GM21825 (cell line): ENCODE data around the gene TCF7L2.
"Not testable (repeated sequence)": the region's sequence is repeated elsewhere in the genome, so short reads cannot be mapped to it uniquely, and the experiment has no call there.

Experiments used
- ATAC-seq: cut with Tn5 transposase; IDR thresholded peaks from one replicate; pipeline ENCODE4 v1.9.1; 2021; ENCODE audit warnings: mild to moderate bottlenecking, moderate library complexity; ENCODE audit not compliant: unreplicated experiment

Gene TCF7L2

GRCh38 chr10:113061557-113061956 lies 111.5 kb downstream of the TCF7L2 start:
- ATAC-seq: no peak

GRCh38 chr10:113063043-113063967 lies 113.3 kb downstream of the TCF7L2 start:
- no peak for ATAC-seq

GRCh38 chr10:113064039-113064438 lies 114.0 kb downstream of the TCF7L2 start:
- ATAC-seq: no peak

- not testable (repeated sequence) for ATAC-seq
Observed at GRCh38 chr10:113066120-113066519, 116.1 kb downstream of the TCF7L2 start.

DNA sequence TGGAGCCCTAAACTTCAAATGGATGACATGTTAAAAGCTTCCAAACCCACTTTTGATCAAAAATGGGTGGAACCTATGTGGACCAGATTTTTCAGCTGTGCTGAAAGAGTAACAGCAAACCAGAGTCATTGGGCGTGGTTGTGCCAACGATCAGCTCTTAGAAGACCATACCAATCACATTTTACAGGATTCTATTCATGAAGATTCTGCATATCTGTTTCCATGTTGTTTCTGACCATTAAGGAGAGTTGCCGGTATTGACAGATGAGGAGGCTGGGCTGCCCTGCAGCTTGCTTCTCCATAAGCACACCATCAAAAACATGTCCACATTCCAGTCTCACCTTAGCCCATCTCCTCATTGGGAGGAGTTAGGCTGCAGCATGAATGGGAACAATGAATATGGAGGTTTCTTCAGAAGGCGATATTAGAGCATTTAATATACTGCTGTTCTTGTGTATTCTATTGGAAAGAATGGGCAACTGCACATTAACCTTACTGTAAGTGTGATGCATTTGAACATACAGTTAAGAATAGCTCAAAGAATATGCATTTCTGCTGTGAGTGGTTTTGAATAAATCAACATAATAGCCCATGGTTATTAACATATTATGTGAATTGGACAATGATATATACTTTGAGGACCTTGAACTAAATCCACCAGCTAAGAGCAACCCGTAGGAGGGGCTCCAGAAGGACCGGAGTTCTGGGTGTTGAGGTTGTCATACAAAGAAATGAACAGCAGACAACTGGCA lies 116.7 kb downstream of the TCF7L2 start:
- no peak for ATAC-seq

- no peak for ATAC-seq
Observed at GRCh38 chr10:113067501-113067900, 117.5 kb downstream of the TCF7L2 start.

GRCh38 chr10:113068178-113068890 lies 118.3 kb downstream of the TCF7L2 start:
- no peak for ATAC-seq

DNA sequence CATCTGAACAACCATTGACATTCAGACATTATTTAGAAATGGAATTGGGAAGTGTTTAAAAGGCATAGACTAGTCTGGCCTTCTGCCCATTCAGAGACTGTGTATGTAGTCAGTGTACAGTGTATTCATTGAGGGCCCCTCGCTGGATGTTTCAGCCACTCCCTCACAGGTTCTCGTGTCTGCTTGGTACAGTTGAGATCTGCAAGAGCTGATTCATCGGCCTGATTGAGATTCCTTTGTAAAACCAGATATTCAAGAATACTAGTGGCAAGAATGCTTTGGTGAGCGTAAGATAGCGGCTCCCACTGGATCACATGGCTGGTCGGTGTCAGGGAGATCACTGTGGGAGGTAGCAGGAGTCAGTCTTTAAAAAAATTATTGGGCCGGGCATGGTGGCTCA lies 119.5 kb downstream of the TCF7L2 start:
- no peak for ATAC-seq

- no peak for ATAC-seq
Observed at GRCh38 chr10:113071446-113071845, 121.4 kb downstream of the TCF7L2 start.

DNA sequence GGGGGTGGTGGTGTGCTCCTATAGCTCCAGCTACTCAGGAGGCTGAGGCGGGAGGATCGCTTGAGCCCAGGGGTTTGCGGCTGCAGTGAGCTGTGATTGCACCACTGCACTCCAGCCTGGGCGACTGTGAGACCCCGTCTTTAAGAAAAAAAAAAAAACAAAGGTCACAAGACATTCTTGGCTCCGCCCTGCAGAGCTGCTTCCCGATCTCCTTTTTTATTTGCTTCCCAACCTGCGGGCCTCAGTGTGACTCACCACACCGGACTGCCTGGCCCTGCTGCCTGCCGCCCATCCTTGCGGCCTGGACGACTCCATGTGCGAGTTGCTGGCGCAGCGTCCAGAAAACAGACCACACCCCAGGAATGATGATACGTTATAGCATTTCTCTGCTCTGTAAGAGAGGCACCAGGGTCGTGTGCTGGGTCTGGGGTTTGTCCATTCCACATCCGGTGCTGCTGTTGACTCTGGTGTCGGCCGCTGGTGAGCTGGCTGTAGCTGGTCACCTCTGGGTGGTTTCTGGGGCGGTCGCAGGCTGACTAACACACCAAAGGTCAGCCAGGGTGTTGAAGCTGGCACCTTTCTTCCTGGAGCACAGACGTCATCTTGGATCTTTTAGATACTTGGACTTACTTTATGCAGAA lies 123.6 kb downstream of the TCF7L2 start:
- ATAC-seq: no peak

DNA sequence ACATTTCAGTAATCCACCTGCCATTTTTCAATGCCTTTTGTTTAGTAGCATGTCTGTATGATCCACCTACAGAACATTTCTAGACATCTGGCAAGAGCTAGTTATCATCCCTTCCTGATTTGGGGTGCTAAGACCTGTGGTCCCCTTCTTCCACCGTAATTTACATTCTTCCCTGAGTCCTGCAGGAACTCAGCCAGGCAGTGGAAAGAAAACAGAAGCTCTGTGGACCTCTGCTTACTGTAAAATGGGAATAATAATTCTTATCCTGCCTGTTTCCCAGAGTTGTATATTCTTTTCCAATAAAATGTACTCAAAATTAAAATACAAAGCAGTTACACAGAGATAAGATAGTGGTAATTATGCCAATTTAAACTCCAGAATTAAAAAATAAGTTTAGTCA lies 126.9 kb downstream of the TCF7L2 start:
- ATAC-seq: no peak

DNA sequence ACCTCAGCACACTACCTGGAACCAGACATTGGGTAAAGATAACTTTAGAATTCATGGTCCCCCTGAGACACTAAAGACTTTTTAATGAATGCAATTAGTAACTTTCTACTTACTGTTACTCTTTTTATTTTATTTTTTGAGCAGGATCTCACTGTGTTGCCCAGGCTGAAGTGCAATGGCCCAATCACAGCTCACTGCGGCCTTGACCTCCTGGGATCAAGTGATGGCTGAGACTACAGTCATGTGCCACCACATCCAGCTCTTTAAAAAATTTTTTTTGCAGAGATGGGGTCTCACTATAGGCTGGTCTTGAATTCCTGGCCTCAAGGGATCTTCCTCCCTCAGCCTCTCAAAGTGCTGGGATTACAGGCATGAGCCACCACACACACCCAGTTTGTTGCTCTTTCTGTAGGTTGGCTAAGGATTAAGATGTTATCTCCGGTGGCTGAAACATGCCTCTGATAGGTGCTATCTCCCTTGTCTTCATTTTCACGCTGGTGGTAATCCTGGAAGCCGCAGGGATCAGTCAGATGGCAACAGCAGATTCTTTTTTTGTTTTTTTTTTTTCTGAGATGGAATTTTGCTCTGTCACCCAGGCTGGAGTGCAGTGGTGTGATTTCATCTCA lies 128.3 kb downstream of the TCF7L2 start:
- no peak for ATAC-seq

DNA sequence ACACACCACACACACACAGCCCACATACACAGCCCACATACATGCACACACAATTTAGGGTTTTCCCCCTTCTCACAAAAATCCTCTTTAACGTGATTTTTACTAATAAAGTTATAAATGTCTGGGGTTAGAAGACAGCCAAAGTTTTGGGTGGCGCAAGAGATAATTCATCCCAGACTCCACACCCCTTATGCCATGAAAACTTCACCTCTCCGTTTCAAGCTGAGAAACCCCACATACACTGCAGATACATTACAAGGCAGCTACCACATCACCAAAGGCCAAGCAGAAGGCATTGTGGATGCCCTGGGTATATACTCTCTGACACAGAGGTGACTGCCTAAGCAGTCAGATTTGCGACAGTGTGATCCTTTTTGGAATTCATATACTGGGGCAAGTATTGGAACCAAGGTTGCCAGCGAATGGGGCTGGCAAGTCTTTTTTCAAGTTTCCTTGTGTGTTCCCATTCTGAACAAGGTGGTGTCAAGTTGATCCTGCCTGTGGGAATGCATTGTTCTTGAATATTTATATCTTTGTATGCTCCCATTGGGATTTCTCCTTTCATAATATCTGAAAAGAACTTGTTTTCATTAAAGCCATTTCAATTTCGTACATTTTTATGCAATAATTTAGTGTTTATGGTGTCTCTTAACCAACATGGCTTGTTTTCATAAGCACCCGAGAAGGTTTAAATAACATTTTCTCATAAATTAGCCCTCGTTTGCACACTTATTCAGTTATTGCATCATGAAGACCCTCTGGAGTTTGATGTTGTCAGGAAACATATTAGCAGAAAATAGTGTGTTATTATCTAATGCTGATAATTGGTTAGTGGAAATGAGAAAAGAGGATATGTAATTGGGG lies 130.2 kb downstream of the TCF7L2 start:
- no peak for ATAC-seq

DNA sequence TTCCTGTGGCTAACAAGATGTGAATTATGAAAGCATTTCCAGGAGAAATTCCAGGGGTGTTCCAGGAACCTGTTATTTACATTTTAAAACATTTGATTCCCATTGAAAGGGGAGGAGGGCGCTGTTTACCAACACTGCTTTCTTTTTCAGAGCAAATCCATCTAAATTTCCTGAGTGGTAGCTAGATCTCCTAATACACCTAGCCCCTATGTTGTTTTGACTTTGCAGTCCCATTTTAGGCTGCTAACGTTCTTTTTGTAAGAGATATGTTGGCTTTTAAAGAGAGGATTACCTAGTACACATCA lies 130.8 kb downstream of the TCF7L2 start:
- no peak for ATAC-seq

GRCh38 chr10:113084031-113084430 lies 134.0 kb downstream of the TCF7L2 start:
- ATAC-seq: no peak

- ATAC-seq: no peak
Observed at GRCh38 chr10:113085776-113086175, 135.7 kb downstream of the TCF7L2 start.

DNA sequence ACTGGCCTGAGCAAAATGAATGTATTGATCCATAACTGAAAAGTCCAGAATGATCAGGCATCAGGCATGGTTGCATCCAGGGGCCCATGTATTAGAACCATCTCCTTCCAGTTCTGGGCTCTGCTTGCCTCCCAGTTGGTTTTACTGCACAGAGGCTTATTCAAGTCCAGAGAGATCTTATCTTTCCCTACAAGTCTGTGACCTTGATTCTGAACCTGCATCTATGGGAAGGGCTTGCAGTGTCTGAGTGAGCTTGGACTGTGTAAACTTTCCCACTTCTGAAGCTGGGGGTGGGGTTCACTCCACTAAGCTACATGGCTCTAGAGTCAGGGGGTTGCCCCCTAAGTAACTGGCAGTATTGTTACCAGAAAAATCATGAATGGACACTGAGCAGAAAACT lies 136.2 kb downstream of the TCF7L2 start:
- ATAC-seq: no peak

DNA sequence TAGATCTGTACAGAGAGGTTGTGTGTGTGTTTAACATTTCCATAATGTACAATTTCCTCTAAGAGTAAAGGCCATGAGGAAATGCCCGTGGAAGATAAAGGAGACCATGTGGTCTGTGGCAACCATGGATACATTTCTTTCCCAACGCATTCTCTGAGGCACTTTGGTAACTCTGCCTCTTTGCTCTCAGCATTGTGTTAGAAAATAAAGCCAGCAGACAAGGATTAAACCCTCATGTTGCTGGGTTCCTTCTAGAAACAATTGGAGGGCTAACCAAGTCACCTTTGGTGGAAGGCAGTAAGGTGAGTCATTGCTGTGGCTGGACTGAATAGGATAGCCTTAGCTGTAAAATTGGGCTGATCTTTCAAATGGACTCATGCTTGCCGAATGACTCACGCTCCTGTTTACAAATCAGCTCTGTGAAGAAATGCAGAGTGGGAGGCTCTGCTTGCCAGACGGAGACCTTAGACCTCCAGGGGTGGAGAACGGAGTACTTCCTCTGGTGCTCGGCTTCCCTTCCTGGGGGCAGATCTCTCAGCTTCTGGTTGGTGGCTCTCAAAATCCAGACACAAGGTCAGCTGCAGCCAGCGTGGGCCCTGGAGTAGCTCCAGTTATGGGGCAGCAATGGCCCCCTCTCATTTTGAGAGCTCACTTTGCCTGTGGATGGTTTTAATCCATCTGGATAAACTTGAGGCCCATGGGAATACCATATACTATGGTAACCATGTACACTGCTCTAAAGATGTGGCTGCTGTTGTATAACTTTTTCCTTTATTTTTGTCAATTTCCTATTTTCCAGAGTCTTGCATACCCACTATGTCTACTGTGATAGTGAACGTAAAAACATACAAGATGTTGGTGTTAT lies 137.3 kb downstream of the TCF7L2 start:
- ATAC-seq: no peak

GRCh38 chr10:113088194-113088593 lies 138.1 kb downstream of the TCF7L2 start:
- no peak for ATAC-seq
